IMR-90 (cell line): ENCODE data around the gene USP32. TPM values are rescaled to one million over a fixed set of nuclear protein-coding genes. Genes with fewer than 3 reads are reported as not detected.

Experiments
- ATAC-seq: fragments of 200-7000 bp; cut with Tn5 transposase; 2 replicates; pipeline ENCODE4 v1.9.1; 2020; ENCODE audit warnings: low read depth, mild to moderate bottlenecking, moderate library complexity
- BruUV-seq: library from RNA; stranded (reverse); fragments of 400-500 nt; replicated peaks from 2 replicates; lab custom pipeline; 2021; lab: Mats Ljungman, UMichigan
- CTCF ChIA-PET: fragments of 300-600 bp; formaldehyde crosslinking; extraction: SDS; loops from one replicate; lab custom pipeline; 2021; ENCODE audit warnings: antibody characterized with exemption; lab: Yijun Ruan, JAX
- POLR2A ChIA-PET: fragments of 300-600 bp; sonication (Branson Sonifier 250); formaldehyde crosslinking; loops from one replicate; lab custom pipeline; 2022; ENCODE audit warnings: antibody characterized with exemption; ENCODE audit not compliant: unreplicated experiment; lab: Charles Lee
- DNase-seq: peaks from one replicate; pipeline ENCODE4 v3.0.0; 2013
- H2AFZ ChIP-seq: replicated peaks from 2 replicates; pipeline ENCODE3; 2013; ENCODE audit warnings: low read length, mild to moderate bottlenecking; ENCODE audit not compliant: poor library complexity
- H2AK5ac ChIP-seq: 2 replicates; pipeline ENCODE4 v1.6.1; 2013; ENCODE audit warnings: low read depth, low read length, inconsistent platforms
- H2AK9ac ChIP-seq: replicated peaks from 2 replicates; pipeline ENCODE3; 2013; ENCODE audit warnings: mild to moderate bottlenecking, low read depth, low read length, moderate library complexity; ENCODE audit not compliant: poor library complexity
- H2BK120ac ChIP-seq: 2 replicates; pipeline ENCODE4 v1.6.1; 2013; ENCODE audit warnings: low read depth, low read length, inconsistent platforms
- H2BK15ac ChIP-seq: 3 replicates; pipeline ENCODE4 v1.6.1; 2013; ENCODE audit warnings: low read depth, low read length, inconsistent platforms
- H2BK20ac ChIP-seq: 2 replicates; pipeline ENCODE4 v1.6.1; 2013; ENCODE audit warnings: low read depth, mild to moderate bottlenecking, inconsistent platforms, low read length, moderate library complexity
- H2BK5ac ChIP-seq: 2 replicates; pipeline ENCODE4 v1.6.1; 2013; ENCODE audit warnings: mild to moderate bottlenecking, low read depth, low read length, inconsistent platforms; ENCODE audit not compliant: poor library complexity, severe bottlenecking
- H3K14ac ChIP-seq: replicated peaks from 2 replicates; pipeline ENCODE4 v1.6.1; 2013; ENCODE audit warnings: low read depth, low read length, inconsistent platforms
- H3K18ac ChIP-seq: 2 replicates; pipeline ENCODE4 v1.6.1; 2013; ENCODE audit warnings: low read depth, low read length, control low read depth
- H3K23ac ChIP-seq: 2 replicates; pipeline ENCODE4 v1.6.1; 2013; ENCODE audit warnings: low read depth, low read length, inconsistent platforms
- H3K27ac ChIP-seq: 2 replicates; pipeline ENCODE4 v1.5.1; 2013; ENCODE audit warnings: mild to moderate bottlenecking, control low read depth, low read length; ENCODE audit not compliant: insufficient read depth
- H3K27me3 ChIP-seq: 2 replicates; pipeline ENCODE4 v1.6.1; 2013; ENCODE audit warnings: low read length; ENCODE audit not compliant: control insufficient read depth, insufficient read depth
- H3K36me3 ChIP-seq: 2 replicates; pipeline ENCODE4 v1.6.1; 2013; ENCODE audit warnings: low read length, mixed read lengths; ENCODE audit not compliant: control insufficient read depth, insufficient read depth
- H3K4ac ChIP-seq: 2 replicates; pipeline ENCODE4 v1.6.1; 2013; ENCODE audit warnings: low read depth, low read length, inconsistent platforms
- H3K4me1 ChIP-seq: 2 replicates; pipeline ENCODE4 v1.6.1; 2013; ENCODE audit warnings: low read length, mixed read lengths; ENCODE audit not compliant: control insufficient read depth, insufficient read depth
- H3K4me2 ChIP-seq: 2 replicates; pipeline ENCODE4 v1.6.1; 2013; ENCODE audit warnings: low read depth, mild to moderate bottlenecking, control low read depth, low read length, moderate library complexity
- H3K4me3 ChIP-seq: 2 replicates; pipeline ENCODE4 v1.5.1; 2013; ENCODE audit warnings: low read depth, mild to moderate bottlenecking, control low read depth, low read length, moderate library complexity; ENCODE audit not compliant: insufficient read depth
- H3K56ac ChIP-seq: 2 replicates; pipeline ENCODE4 v1.6.1; 2013; ENCODE audit warnings: low read length, inconsistent platforms; ENCODE audit not compliant: insufficient read depth; ENCODE audit errors: extremely low read depth
- H3K79me1 ChIP-seq, 2 experiments: 2 replicates each; pipeline ENCODE4 v1.6.1; 2013; ENCODE audit warnings: low read length in 2 of 2, inconsistent platforms in 1 of 2, low read depth in 1 of 2
- H3K9ac ChIP-seq: 2 replicates; pipeline ENCODE4 v1.6.1; 2013; ENCODE audit warnings: low read depth, low read length, control low read depth
- H3K9me1 ChIP-seq: 2 replicates; pipeline ENCODE4 v1.6.1; 2013; ENCODE audit warnings: low read length, inconsistent platforms; ENCODE audit not compliant: insufficient read depth
- H3K9me3 ChIP-seq: 2 replicates; pipeline ENCODE4 v1.6.1; 2013; ENCODE audit warnings: low read length; ENCODE audit not compliant: control insufficient read depth, insufficient read depth
- H4K20me1 ChIP-seq: 2 replicates; pipeline ENCODE4 v1.6.1; 2013; ENCODE audit warnings: low read length, inconsistent platforms; ENCODE audit not compliant: insufficient read depth
- H4K5ac ChIP-seq: 2 replicates; pipeline ENCODE4 v1.6.1; 2013; ENCODE audit warnings: mild to moderate bottlenecking, low read depth, low read length, control low read depth
- H4K8ac ChIP-seq, 2 experiments: 2 replicates each; pipeline ENCODE4 v1.6.1; 2013; ENCODE audit warnings: low read depth in 2 of 2, low read length in 2 of 2, control low read depth in 1 of 2, inconsistent platforms in 1 of 2
- H4K91ac ChIP-seq: 2 replicates; pipeline ENCODE4 v1.6.1; 2013; ENCODE audit warnings: low read depth, low read length, inconsistent platforms; ENCODE audit not compliant: insufficient read depth
- RAD21 ChIP-seq: IDR thresholded peaks from 2 replicates; pipeline ENCODE4 v1.6.1; 2012; ENCODE audit warnings: low read length, improper control_type of control experiment
- WGBS, 2 experiments: methylation state at CpG; one replicate each; pipeline versions ENCODE4 v1.1.5 to v1.1.7; 2013; ENCODE audit warnings: missing lambda C conversion rate in 2 of 2; ENCODE audit not compliant: insufficient read length in 1 of 2; ENCODE audit errors: extremely low coverage in 2 of 2; 5-methylcytosine and 5-hydroxymethylcytosine counted together
- dilution Hi-C: fragments of 300-500 bp; cut with HindIII; formaldehyde crosslinking; loops from one replicate; pipeline ENCODE4 v1.14.3; 2018; ENCODE audit warnings: low sequenced_read_pairs; ENCODE audit not compliant: unreplicated experiment
- in situ Hi-C: fragments of 300-500 bp; cut with MboI; formaldehyde crosslinking; loops from 3 replicates; pipeline ENCODE4 v1.14.3; 2019; ENCODE audit warnings: low sequenced_read_pairs, inconsistent platforms, mixed read lengths
- intact Hi-C: fragments of 100-400 bp; cut with micrococcal nuclease; formaldehyde crosslinking; loops from 2 replicates; pipeline ENCODE4 v1.10.0; 2022
- polyA plus RNA-seq, 3 experiments: library from polyadenylated mRNA; depleted of rRNA; stranded (reverse); fragments of >200 nt; gene quantifications; 2 replicates each; pipeline ENCODE4 v1.2.3, GENCODE V29; 2012; ENCODE audit warnings: low replicate concordance in 1 of 3
- total RNA-seq: library from RNA; depleted of rRNA; stranded (reverse); fragments of >200 nt; gene quantifications from 2 replicates; pipeline ENCODE4 v1.2.3, GENCODE V29; 2012

Gene USP32
- total and polyA plus RNA-seq, 2 of the 4 experiments (the other 2 are of a cell fraction) = 16.8 to 46.8 TPM

DNA sequence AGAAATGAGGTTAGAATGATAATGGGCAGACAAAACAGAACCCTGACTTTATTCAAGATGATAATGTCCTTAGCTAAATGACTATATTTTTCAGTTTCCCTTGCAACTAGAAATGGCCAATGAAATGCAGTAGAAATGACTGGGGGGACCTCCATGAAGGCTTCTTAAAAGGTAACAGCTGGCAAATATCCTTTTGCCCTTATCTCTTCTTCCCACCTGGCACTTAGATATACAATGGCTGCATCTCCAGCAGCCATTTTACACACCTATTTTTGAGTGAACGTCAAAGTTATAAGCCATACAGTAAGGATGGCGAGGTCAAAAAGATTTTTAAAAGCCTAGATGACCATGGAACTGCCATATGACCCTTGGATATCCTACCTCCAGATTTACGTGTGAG lies 39.9 kb downstream of the USP32 start:
- H3K27ac ChIP-seq = no peak overlapping the region
- H3K18ac ChIP-seq = no peak overlapping the region
- H2BK5ac ChIP-seq = no peak overlapping the region
- H2BK20ac ChIP-seq = no peak overlapping the region
- no peak overlapping the region for H3K14ac ChIP-seq
- H4K91ac ChIP-seq = no peak overlapping the region
- H2AK5ac ChIP-seq = no peak overlapping the region
- dilution Hi-C loops = no loop called here
- ChIA-PET CTCF (interaction anchor here (0.9 kb wide), 1 partner anchor 12 kb away, joined by 3 read pairs; no protein-coding TSS in a partner anchor), POLR2A (no interaction called here)
- H3K27me3 ChIP-seq = no peaks in the 10 kb centered on the region
- no peak overlapping the region for H4K8ac ChIP-seq
- TF ChIP-seq RAD21 = no peak
- ATAC-seq (no peak), DNase-seq (no peak)
- no peak overlapping the region for H3K4me2 ChIP-seq
- H3K56ac ChIP-seq = no peak overlapping the region
- no peak overlapping the region for H3K4me3 ChIP-seq
- intact Hi-C loops = loop anchor here (5.0 kb wide), 1 partner anchor 35 kb away; no protein-coding TSS in a partner anchor
- H2AK9ac ChIP-seq = no peak overlapping the region
- H3K9me1 ChIP-seq = peaks cover 3% of the 10 kb centered on the region
- no peak overlapping the region for H2BK120ac ChIP-seq
- peaks cover 10% of the 10 kb centered on the region for H3K4me1 ChIP-seq
- in situ Hi-C loops = no loop called here
- no peak overlapping the region for H3K9ac ChIP-seq
- no peak overlapping the region for H3K4ac ChIP-seq
- peaks cover 50 to 76% of the 10 kb centered on the region in 2 experiments for H3K79me1 ChIP-seq
- no peak overlapping the region for H2BK15ac ChIP-seq
- H2AFZ ChIP-seq = no peak overlapping the region
- no peak overlapping the region for H4K5ac ChIP-seq
- H3K36me3 ChIP-seq = no peaks in the 10 kb centered on the region
- H4K20me1 ChIP-seq = peaks cover 70% of the 10 kb centered on the region
- peaks cover 3% of the 10 kb centered on the region; the same call in 1 of the 2 replicates for H3K9me3 ChIP-seq
- no TSS peak for BruUV-seq
- H3K23ac ChIP-seq = no peak overlapping the region
- no CpG with 5 or more reads among the region's 3 CpGs for WGBS, 2 experiments
